Measurements from ENCODE around the gene CSAD.

The CSAD gene

DNA sequence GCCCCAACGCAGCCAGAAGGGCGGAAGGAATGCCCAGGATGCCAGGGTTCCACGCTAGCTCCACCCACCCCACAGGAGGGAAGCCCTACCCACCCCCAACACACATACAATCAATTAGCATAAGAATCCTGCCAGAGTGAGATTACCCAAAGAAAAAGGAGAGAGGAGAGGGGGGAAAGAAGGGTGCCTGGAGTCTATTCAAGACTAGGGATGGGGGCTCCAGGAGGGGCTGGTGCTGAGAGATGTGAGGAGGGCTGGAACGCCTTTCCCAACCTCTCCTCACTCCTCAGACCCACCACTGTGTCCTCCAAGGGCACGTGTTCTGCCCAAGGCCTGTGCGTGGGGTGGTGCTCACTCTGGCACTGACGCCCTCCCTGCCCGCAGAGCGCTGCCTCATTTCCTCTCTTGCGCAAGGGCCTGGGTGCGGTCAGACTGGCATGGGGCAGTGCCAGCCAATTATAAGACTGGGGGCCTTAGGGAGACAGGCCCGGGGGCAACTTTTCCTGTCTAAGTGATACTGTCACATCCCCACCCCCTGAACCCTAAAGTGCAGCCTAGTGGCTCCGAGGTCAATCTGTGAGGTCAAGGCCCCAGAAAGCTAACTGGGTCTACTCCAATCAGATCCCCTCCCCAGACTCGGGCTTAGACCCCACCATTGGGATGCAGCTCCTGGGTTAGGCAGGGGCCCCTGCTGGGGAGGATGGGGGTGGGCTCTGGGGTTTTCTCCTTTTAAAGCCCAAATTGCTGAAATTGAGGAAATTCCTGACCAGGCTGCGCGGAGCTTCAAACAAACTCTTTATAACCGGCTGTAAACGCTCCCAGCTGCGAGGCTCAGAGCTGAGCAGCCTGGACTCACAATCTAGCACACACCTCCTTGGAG, 36.6 kb upstream of the CSAD start:
- no peaks in the 10 kb centered on the region for H3K79me2 ChIP-seq (ENCODE audit: insufficient read depth, low read length)
- TF ChIP-seq, protein P1, sequence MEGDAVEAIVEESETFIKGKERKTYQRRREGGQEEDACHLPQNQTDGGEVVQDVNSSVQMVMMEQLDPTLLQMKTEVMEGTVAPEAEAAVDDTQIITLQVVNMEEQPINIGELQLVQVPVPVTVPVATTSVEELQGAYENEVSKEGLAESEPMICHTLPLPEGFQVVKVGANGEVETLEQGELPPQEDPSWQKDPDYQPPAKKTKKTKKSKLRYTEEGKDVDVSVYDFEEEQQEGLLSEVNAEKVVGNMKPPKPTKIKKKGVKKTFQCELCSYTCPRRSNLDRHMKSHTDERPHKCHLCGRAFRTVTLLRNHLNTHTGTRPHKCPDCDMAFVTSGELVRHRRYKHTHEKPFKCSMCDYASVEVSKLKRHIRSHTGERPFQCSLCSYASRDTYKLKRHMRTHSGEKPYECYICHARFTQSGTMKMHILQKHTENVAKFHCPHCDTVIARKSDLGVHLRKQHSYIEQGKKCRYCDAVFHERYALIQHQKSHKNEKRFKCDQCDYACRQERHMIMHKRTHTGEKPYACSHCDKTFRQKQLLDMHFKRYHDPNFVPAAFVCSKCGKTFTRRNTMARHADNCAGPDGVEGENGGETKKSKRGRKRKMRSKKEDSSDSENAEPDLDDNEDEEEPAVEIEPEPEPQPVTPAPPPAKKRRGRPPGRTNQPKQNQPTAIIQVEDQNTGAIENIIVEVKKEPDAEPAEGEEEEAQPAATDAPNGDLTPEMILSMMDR (IDR thresholded peaks at IDR 0.05; ENCODE audit: insufficient read depth, low read length, poor library complexity, severe bottlenecking): no peak
- TF ChIP-seq EZH2phosphoT487 (conservative IDR thresholded peaks at IDR 0.05; ENCODE audit: low read length): no peak
- no peak overlapping the region for H3K4me3 ChIP-seq (ENCODE audit: insufficient read depth, low read length, poor library complexity, severe bottlenecking)
- no peak overlapping the region for H3K9ac ChIP-seq (ENCODE audit: low read length)
- H3K4me2 ChIP-seq (ENCODE audit: low read depth, low read length, poor library complexity, severe bottlenecking): no peak overlapping the region
- no peaks in the 10 kb centered on the region for H3K9me3 ChIP-seq (ENCODE audit: insufficient read depth, low read length)
- H3K27ac ChIP-seq (ENCODE audit: low read depth, low read length): no peak overlapping the region
- H3K9me2 ChIP-seq (replicated peaks; ENCODE audit: insufficient read depth, low read length): no peaks in the 10 kb centered on the region
- H3K36me3 ChIP-seq (ENCODE audit: low read length): no peaks in the 10 kb centered on the region
- peaks cover 15% of the 10 kb centered on the region for H3F3A ChIP-seq (ENCODE audit: insufficient read depth)
- no peaks in the 10 kb centered on the region for H3K27me3 ChIP-seq (ENCODE audit: low read length)
- no peak overlapping the region for H2AFZ ChIP-seq (ENCODE audit: low read depth, low read length, severe bottlenecking)
- H4K20me1 ChIP-seq (ENCODE audit: low read depth, low read length): no peaks in the 10 kb centered on the region

DNA sequence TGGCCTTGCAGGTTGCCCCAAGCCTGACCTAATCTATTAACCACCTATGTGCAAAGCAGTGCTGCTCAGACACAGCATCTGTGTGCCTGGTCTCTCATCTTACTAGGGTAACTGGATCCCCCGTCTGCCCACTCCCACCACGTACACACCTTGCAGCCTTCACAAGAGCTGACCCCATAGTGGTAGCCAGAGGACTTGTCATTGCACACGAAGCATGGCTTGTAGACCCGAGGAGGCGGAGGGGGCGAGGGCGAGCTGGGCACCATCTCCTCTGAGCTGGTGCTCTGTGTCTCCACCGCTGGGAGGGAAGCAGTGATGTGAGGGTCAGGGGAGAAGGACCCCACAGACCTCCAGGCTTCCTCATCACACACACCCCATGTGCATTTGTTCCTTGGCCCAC, 34.8 kb upstream of the CSAD start:
- H3K36me3 ChIP-seq (ENCODE audit: low read length): no peaks in the 10 kb centered on the region
- H3K9ac ChIP-seq (ENCODE audit: low read length): no peak overlapping the region
- H2AFZ ChIP-seq (ENCODE audit: low read depth, low read length, severe bottlenecking): no peak overlapping the region
- peaks cover 10% of the 10 kb centered on the region; the same call in 1 of the 2 replicates for H3F3A ChIP-seq (ENCODE audit: insufficient read depth)
- H3K4me3 ChIP-seq (ENCODE audit: insufficient read depth, low read length, poor library complexity, severe bottlenecking): no peak overlapping the region
- no peaks in the 10 kb centered on the region for H3K9me2 ChIP-seq (replicated peaks; ENCODE audit: insufficient read depth, low read length)
- TF ChIP-seq, protein P1 (IDR thresholded peaks at IDR 0.05; ENCODE audit: insufficient read depth, low read length, poor library complexity, severe bottlenecking): no peak
- TF ChIP-seq EZH2phosphoT487 (conservative IDR thresholded peaks at IDR 0.05; ENCODE audit: low read length): no peak
- no peaks in the 10 kb centered on the region for H4K20me1 ChIP-seq (ENCODE audit: low read depth, low read length)
- H3K27me3 ChIP-seq (ENCODE audit: low read length): no peaks in the 10 kb centered on the region
- H3K4me2 ChIP-seq (ENCODE audit: low read depth, low read length, poor library complexity, severe bottlenecking): no peak overlapping the region
- H3K27ac ChIP-seq (ENCODE audit: low read depth, low read length): no peak overlapping the region
- no peaks in the 10 kb centered on the region for H3K9me3 ChIP-seq (ENCODE audit: insufficient read depth, low read length)
- no peaks in the 10 kb centered on the region for H3K79me2 ChIP-seq (ENCODE audit: insufficient read depth, low read length)

DNA sequence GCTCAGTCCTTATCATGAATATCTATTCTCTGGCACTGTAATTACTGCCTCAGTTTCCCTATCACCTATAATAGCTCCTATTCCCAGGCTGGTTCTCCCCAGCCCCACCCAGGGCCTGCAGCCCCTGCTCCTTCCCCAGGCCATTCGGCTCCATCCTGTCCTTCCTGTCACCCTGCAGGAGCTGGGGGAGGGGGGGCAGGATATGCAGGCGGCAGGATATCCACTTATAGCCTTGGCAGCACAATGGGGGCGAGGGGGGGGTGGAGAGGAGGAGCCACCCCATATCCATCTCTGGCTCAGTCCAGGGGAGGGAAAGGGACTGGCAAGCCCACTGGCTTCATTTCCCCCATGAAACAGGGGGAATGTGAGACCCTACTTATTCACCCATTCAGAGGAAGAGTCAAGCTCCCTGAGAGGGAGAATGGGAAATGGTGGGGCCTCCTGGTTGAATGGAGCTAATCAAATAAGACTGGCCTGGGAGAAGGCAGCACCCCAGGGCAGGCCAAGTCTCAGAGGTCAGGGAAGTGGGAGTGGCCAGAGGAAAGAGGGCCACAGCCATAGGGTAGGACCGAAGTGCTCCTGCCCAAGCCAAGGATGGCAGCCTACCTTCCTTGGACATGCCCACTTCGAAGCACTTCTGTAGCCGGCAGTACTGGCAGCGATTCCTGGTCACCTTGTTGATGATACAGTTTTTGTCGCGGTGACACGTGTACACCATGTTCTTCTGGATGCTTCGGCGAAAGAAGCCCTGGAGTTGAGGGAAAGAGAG, 34.1 kb upstream of the CSAD start:
- no peaks in the 10 kb centered on the region for H3K36me3 ChIP-seq (ENCODE audit: low read length)
- no peak for TF ChIP-seq EZH2phosphoT487 (conservative IDR thresholded peaks at IDR 0.05; ENCODE audit: low read length)
- TF ChIP-seq, protein P1 (IDR thresholded peaks at IDR 0.05; ENCODE audit: insufficient read depth, low read length, poor library complexity, severe bottlenecking): no peak
- H2AFZ ChIP-seq (ENCODE audit: low read depth, low read length, severe bottlenecking): no peak overlapping the region
- H3K9me3 ChIP-seq (ENCODE audit: insufficient read depth, low read length): no peaks in the 10 kb centered on the region
- no peaks in the 10 kb centered on the region for H4K20me1 ChIP-seq (ENCODE audit: low read depth, low read length)
- H3K27me3 ChIP-seq (ENCODE audit: low read length): no peaks in the 10 kb centered on the region
- H3K4me2 ChIP-seq (ENCODE audit: low read depth, low read length, poor library complexity, severe bottlenecking): no peak overlapping the region
- H3K9ac ChIP-seq (ENCODE audit: low read length): no peak overlapping the region
- peaks cover 9% of the 10 kb centered on the region; the same call in 1 of the 2 replicates for H3F3A ChIP-seq (ENCODE audit: insufficient read depth)
- no peak overlapping the region for H3K27ac ChIP-seq (ENCODE audit: low read depth, low read length)
- no peaks in the 10 kb centered on the region for H3K79me2 ChIP-seq (ENCODE audit: insufficient read depth, low read length)
- H3K4me3 ChIP-seq (ENCODE audit: insufficient read depth, low read length, poor library complexity, severe bottlenecking): no peak overlapping the region
- no peaks in the 10 kb centered on the region for H3K9me2 ChIP-seq (replicated peaks; ENCODE audit: insufficient read depth, low read length)
